Dendritic cell treated with granulocyte-macrophage colony-stimulating factor and Interleukin-4, amounts not matched to agents 40 ng/mL and 50 ng/mL, for 4 days (primary cell): ENCODE results near the gene KCNC2.
"Not testable (repeated sequence)": the region's sequence is repeated elsewhere in the genome, so short reads cannot be mapped to it uniquely, and the experiment has no call there.

Experiments used
- H3K27ac Mint-ChIP-seq: one replicate; pipeline ENCODE4 v1.8.0; 2022; ENCODE audit warnings: mild to moderate bottlenecking, mixed read lengths
- H3K27me3 Mint-ChIP-seq: one replicate; pipeline ENCODE4 v1.8.0; 2022; ENCODE audit warnings: mild to moderate bottlenecking, mixed read lengths
- H3K36me3 Mint-ChIP-seq: one replicate; pipeline ENCODE4 v1.8.0; 2022; ENCODE audit warnings: low read depth, mixed read lengths
- H3K4me1 Mint-ChIP-seq: one replicate; pipeline ENCODE4 v1.8.0; 2022; ENCODE audit warnings: low read depth, mixed read lengths
- H3K4me3 Mint-ChIP-seq: one replicate; pipeline ENCODE4 v1.8.0; 2022; ENCODE audit warnings: mild to moderate bottlenecking, moderate library complexity, mixed read lengths
- H3K9me3 Mint-ChIP-seq: one replicate; pipeline ENCODE4 v1.8.0; 2022; ENCODE audit warnings: mixed read lengths
- intact Hi-C: fragments of 100-400 bp; cut with micrococcal nuclease; formaldehyde crosslinking; loops from one replicate; pipeline ENCODE4 v1.15.0; 2022

Gene KCNC2

GRCh38 chr12:75192196-75192595 lies 17.4 kb downstream of the KCNC2 start:
- no peaks in the 10 kb centered on the region for H3K4me1 Mint-ChIP-seq
- H3K4me3 Mint-ChIP-seq = no peak overlapping the region
- H3K9me3 Mint-ChIP-seq = no peaks in the 10 kb centered on the region
- H3K36me3 Mint-ChIP-seq = no peaks in the 10 kb centered on the region
- no peak overlapping the region for H3K27ac Mint-ChIP-seq
- H3K27me3 Mint-ChIP-seq = no peaks in the 10 kb centered on the region
- intact Hi-C loops = no loop called here

GRCh38 chr12:75190846-75191245 lies 18.8 kb downstream of the KCNC2 start:
- H3K9me3 Mint-ChIP-seq = no peaks in the 10 kb centered on the region
- H3K36me3 Mint-ChIP-seq = no peaks in the 10 kb centered on the region
- H3K4me3 Mint-ChIP-seq = no peak overlapping the region
- intact Hi-C loops = no loop called here
- no peak overlapping the region for H3K27ac Mint-ChIP-seq
- no peaks in the 10 kb centered on the region for H3K27me3 Mint-ChIP-seq
- H3K4me1 Mint-ChIP-seq = no peaks in the 10 kb centered on the region

GRCh38 chr12:75185881-75186280 lies 23.8 kb downstream of the KCNC2 start:
- H3K36me3 Mint-ChIP-seq, H3K9me3 Mint-ChIP-seq, intact Hi-C loops, H3K4me3 Mint-ChIP-seq, H3K4me1 Mint-ChIP-seq, H3K27ac Mint-ChIP-seq, H3K27me3 Mint-ChIP-seq: not testable (repeated sequence)

- H3K36me3 Mint-ChIP-seq = no peaks in the 10 kb centered on the region
- H3K4me1 Mint-ChIP-seq = no peaks in the 10 kb centered on the region
- H3K27me3 Mint-ChIP-seq = no peaks in the 10 kb centered on the region
- H3K9me3 Mint-ChIP-seq = no peaks in the 10 kb centered on the region
- H3K27ac Mint-ChIP-seq = no peak overlapping the region
- intact Hi-C loops = no loop called here
- no peak overlapping the region for H3K4me3 Mint-ChIP-seq
Measured at GRCh38 chr12:75184516-75184915, 25.1 kb downstream of the KCNC2 start.

- no peaks in the 10 kb centered on the region for H3K27me3 Mint-ChIP-seq
- intact Hi-C loops = no loop called here
- no peak overlapping the region for H3K4me3 Mint-ChIP-seq
- no peak overlapping the region for H3K27ac Mint-ChIP-seq
- no peaks in the 10 kb centered on the region for H3K36me3 Mint-ChIP-seq
- no peaks in the 10 kb centered on the region for H3K9me3 Mint-ChIP-seq
- no peaks in the 10 kb centered on the region for H3K4me1 Mint-ChIP-seq
Measured at GRCh38 chr12:75183967-75184366, 25.7 kb downstream of the KCNC2 start.

GRCh38 chr12:75177997-75178396 lies 31.6 kb downstream of the KCNC2 start:
- Mint-ChIP-seq H3K27me3 (no peaks in the 10 kb centered on the region), H3K9me3 (no peaks in the 10 kb centered on the region), H3K27ac (no peak overlapping the region), H3K4me3 (no peak overlapping the region), H3K36me3 (no peaks in the 10 kb centered on the region), H3K4me1 (no peaks in the 10 kb centered on the region)
- intact Hi-C loops = no loop called here

GRCh38 chr12:75172611-75173010 lies 37.0 kb downstream of the KCNC2 start:
- no peaks in the 10 kb centered on the region for H3K4me1 Mint-ChIP-seq
- intact Hi-C loops = no loop called here
- no peaks in the 10 kb centered on the region for H3K36me3 Mint-ChIP-seq
- H3K4me3 Mint-ChIP-seq = no peak overlapping the region
- no peak overlapping the region for H3K27ac Mint-ChIP-seq
- no peaks in the 10 kb centered on the region for H3K9me3 Mint-ChIP-seq
- H3K27me3 Mint-ChIP-seq = no peaks in the 10 kb centered on the region

- Mint-ChIP-seq H3K27ac (no peak overlapping the region), H3K36me3 (no peaks in the 10 kb centered on the region), H3K4me3 (no peak overlapping the region), H3K9me3 (no peaks in the 10 kb centered on the region), H3K27me3 (no peaks in the 10 kb centered on the region), H3K4me1 (no peaks in the 10 kb centered on the region)
- intact Hi-C loops = no loop called here
Measured at GRCh38 chr12:75170640-75171185, 38.9 kb downstream of the KCNC2 start.

GRCh38 chr12:75162845-75163244 lies 46.8 kb downstream of the KCNC2 start:
- no peaks in the 10 kb centered on the region for H3K9me3 Mint-ChIP-seq
- no peaks in the 10 kb centered on the region for H3K36me3 Mint-ChIP-seq
- intact Hi-C loops = no loop called here
- no peak overlapping the region for H3K27ac Mint-ChIP-seq
- no peaks in the 10 kb centered on the region for H3K4me1 Mint-ChIP-seq
- H3K27me3 Mint-ChIP-seq = no peaks in the 10 kb centered on the region
- H3K4me3 Mint-ChIP-seq = no peak overlapping the region

GRCh38 chr12:75161488-75161887 lies 48.2 kb downstream of the KCNC2 start:
- Mint-ChIP-seq H3K27ac (no peak overlapping the region), H3K36me3 (no peaks in the 10 kb centered on the region), H3K4me1 (no peaks in the 10 kb centered on the region), H3K27me3 (no peaks in the 10 kb centered on the region), H3K9me3 (no peaks in the 10 kb centered on the region), H3K4me3 (no peak overlapping the region)
- intact Hi-C loops = no loop called here

GRCh38 chr12:75157385-75157784 lies 52.3 kb downstream of the KCNC2 start:
- no peaks in the 10 kb centered on the region for H3K9me3 Mint-ChIP-seq
- intact Hi-C loops = no loop called here

GRCh38 chr12:75155962-75156361 lies 53.7 kb downstream of the KCNC2 start:
- Mint-ChIP-seq H3K4me3 (no peak overlapping the region), H3K4me1 (no peaks in the 10 kb centered on the region), H3K9me3 (no peaks in the 10 kb centered on the region), H3K27ac (no peak overlapping the region), H3K36me3 (no peaks in the 10 kb centered on the region), H3K27me3 (no peaks in the 10 kb centered on the region)
- intact Hi-C loops = no loop called here

More at GRCh38 chr12:75157385-75157784, 52.3 kb downstream of the KCNC2 start:
- Mint-ChIP-seq H3K4me3 (no peak overlapping the region), H3K27me3 (no peaks in the 10 kb centered on the region), H3K27ac (no peak overlapping the region), H3K36me3 (no peaks in the 10 kb centered on the region), H3K4me1 (no peaks in the 10 kb centered on the region)

- H3K9me3 Mint-ChIP-seq = no peaks in the 10 kb centered on the region
- no peaks in the 10 kb centered on the region for H3K27me3 Mint-ChIP-seq
- H3K27ac Mint-ChIP-seq = no peak overlapping the region
- H3K36me3 Mint-ChIP-seq = no peaks in the 10 kb centered on the region
- intact Hi-C loops = no loop called here
- no peak overlapping the region for H3K4me3 Mint-ChIP-seq
- no peaks in the 10 kb centered on the region for H3K4me1 Mint-ChIP-seq
Measured at GRCh38 chr12:75154388-75154787, 55.3 kb downstream of the KCNC2 start.

- no peaks in the 10 kb centered on the region for H3K36me3 Mint-ChIP-seq
- H3K9me3 Mint-ChIP-seq = no peaks in the 10 kb centered on the region
- intact Hi-C loops = no loop called here
Measured at GRCh38 chr12:75139196-75139595, 70.4 kb downstream of the KCNC2 start.

GRCh38 chr12:75137896-75138295 lies 71.7 kb downstream of the KCNC2 start:
- intact Hi-C loops = no loop called here

More at GRCh38 chr12:75139196-75139595, 70.4 kb downstream of the KCNC2 start:
- Mint-ChIP-seq H3K27me3 (no peaks in the 10 kb centered on the region), H3K4me1 (no peaks in the 10 kb centered on the region), H3K4me3 (no peak overlapping the region), H3K27ac (no peak overlapping the region)

More at GRCh38 chr12:75137896-75138295, 71.7 kb downstream of the KCNC2 start:
- H3K4me1 Mint-ChIP-seq = no peaks in the 10 kb centered on the region
- no peaks in the 10 kb centered on the region for H3K27me3 Mint-ChIP-seq
- no peak overlapping the region for H3K27ac Mint-ChIP-seq
- H3K36me3 Mint-ChIP-seq = no peaks in the 10 kb centered on the region
- no peaks in the 10 kb centered on the region for H3K9me3 Mint-ChIP-seq
- H3K4me3 Mint-ChIP-seq = no peak overlapping the region
